GM12874 (cell line): ENCODE results near the gene POLD3.

Experiments used
- TF ChIP-seq, protein P1 (sequence below): IDR thresholded peaks from 2 replicates; pipeline ENCODE4 v1.5.1; 2011; ENCODE audit warnings: low read depth, mild to moderate bottlenecking, control low read depth, low read length, moderate library complexity; ENCODE audit not compliant: insufficient read depth

The POLD3 gene

GRCh38 chr11:74677131-74677530 is 84.7 kb downstream of the POLD3 start:
- TF ChIP-seq, protein P1, sequence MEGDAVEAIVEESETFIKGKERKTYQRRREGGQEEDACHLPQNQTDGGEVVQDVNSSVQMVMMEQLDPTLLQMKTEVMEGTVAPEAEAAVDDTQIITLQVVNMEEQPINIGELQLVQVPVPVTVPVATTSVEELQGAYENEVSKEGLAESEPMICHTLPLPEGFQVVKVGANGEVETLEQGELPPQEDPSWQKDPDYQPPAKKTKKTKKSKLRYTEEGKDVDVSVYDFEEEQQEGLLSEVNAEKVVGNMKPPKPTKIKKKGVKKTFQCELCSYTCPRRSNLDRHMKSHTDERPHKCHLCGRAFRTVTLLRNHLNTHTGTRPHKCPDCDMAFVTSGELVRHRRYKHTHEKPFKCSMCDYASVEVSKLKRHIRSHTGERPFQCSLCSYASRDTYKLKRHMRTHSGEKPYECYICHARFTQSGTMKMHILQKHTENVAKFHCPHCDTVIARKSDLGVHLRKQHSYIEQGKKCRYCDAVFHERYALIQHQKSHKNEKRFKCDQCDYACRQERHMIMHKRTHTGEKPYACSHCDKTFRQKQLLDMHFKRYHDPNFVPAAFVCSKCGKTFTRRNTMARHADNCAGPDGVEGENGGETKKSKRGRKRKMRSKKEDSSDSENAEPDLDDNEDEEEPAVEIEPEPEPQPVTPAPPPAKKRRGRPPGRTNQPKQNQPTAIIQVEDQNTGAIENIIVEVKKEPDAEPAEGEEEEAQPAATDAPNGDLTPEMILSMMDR: no peak

GRCh38 chr11:74678041-74678440 is 85.7 kb downstream of the POLD3 start:
- TF ChIP-seq, protein P1: no peak

DNA sequence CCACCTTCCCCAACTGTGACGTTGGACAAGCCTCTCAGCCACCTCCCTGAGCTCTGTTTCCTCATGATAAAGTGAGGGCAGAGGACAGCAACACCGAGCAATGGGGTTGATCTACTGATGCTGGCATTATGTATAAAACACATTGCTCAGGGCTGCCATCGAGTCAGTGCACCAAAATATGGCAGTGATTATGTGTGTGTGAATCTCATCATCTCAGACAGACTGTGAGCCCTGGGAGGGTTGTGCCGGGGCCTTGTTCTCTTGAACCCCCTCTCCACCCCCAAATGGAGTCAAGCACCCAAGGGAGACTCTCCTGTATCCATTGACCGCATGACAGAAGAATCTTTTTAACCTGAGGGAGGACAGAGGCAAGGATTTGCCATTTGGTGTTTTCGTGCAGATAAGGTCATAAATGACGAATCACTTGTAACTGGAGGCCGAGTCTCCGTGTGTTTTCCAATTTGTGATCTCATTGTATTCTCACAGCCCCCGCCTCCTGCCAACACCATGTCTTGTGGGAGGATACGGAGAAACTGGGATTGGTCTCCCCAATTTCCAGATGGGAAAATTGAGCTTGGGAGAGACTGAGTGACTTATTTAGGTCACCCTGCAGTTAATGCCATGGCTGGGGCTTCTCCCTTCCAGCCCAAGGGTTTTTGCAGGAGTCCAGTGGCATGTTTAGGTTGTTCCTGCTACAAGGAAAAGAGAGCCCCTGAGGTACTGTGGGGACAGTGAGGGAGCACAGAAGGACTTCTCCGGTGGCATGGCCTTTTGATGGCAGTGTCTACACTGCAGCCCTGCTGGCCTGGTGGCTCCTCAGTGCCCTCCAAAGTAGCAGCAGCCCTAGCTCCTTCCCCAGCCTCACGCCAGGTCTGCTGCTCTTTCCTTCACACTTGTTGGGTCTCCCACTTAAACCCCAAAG is 86.5 kb downstream of the POLD3 start:
- TF ChIP-seq, protein P1: no peak

GRCh38 chr11:74679513-74679865 is 87.1 kb downstream of the POLD3 start:
- TF ChIP-seq, protein P1: no peak

- TF ChIP-seq, protein P1: no peak
Measured at GRCh38 chr11:74680035-74680671, 87.8 kb downstream of the POLD3 start.

DNA sequence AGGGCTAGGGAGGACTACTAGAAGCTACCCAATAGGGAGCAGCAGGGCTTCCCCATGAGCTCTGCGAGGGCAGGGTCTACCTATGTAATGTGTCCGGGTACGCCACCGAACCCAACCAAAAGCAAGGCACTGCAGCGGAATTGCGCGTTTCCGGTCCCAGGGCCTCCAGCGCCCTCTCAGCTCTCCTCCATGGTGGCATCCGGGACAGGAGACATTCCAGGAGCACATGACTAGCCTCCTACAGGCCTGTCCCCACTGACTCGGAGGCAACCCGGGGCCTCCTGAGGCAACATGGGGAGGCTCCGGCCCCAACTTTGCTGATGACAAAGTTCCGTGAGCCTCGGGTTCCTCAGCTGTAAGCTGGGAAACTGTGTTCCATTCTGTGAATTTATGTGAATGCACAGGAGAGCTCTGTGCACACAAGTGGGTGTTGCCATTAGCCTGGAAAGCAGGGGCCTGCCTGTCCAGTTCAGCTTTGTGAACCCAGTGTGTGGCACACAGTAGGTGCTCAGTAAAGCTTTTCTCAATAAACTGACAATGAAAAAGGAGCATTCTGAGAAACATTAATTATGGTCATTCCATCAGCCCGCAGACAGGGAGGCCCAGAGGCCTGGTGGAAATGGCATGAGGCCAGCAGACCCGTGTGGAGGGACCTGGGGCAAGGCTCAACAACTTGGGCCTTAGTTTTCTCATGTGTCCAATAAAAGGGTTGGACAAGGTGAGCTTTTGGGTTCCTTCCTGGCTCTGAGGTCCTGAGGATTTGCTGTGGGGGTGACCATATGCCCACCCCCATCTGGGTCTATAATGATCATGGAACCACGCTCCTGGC is 88.5 kb downstream of the POLD3 start:
- TF ChIP-seq, protein P1: no peak
